GM12878 (cell line): ENCODE data around the gene HHIPL1. TPM values are rescaled to one million over a fixed set of nuclear protein-coding genes. Genes with fewer than 3 reads are reported as not detected.

Experiments used
- ATAC-seq: fragments of 200-7000 bp; cut with Tn5 transposase; 3 replicates; pipeline ENCODE4 v1.9.1; 2020; ENCODE audit warnings: mild to moderate bottlenecking, moderate library complexity
- BruUV-seq: library from RNA; stranded (reverse); fragments of 400-500 nt; replicated peaks from 2 replicates; lab custom pipeline; 2021; lab: Mats Ljungman, UMichigan
- CTCF ChIA-PET: fragments of 300-600 bp; sonication (Branson Sonifier 250); formaldehyde crosslinking; extraction: SDS; loops from one replicate; lab custom pipeline; 2021; ENCODE audit warnings: inconsistent platforms; lab: Yijun Ruan, JAX
- POLR2A ChIA-PET: fragments of 350-600 bp; formaldehyde crosslinking; extraction: SDS; loops from one replicate; lab custom pipeline; 2021; ENCODE audit warnings: inconsistent platforms; lab: Charles Lee
- RAD21 ChIA-PET: fragments of 300-600 bp; sonication (Branson Sonifier 250); formaldehyde crosslinking; loops from one replicate; lab custom pipeline; 2023; ENCODE audit warnings: antibody characterized with exemption; ENCODE audit not compliant: unreplicated experiment; lab: Charles Lee
- SMC1A ChIA-PET: fragments of 300-600 bp; sonication (Branson Sonifier 250); formaldehyde crosslinking; loops from one replicate; lab custom pipeline; 2023; ENCODE audit not compliant: unreplicated experiment, uncharacterized antibody; lab: Charles Lee
- DNase-seq: peaks from one replicate; pipeline ENCODE4 v3.0.0-alpha.2; 2011; ENCODE audit warnings: low read depth, low spot score
- FAIRE-seq: peaks from 3 replicates; lab custom pipeline; 2011; peaks lifted over from hg19 to GRCh38; lab: Jason Lieb, UNC
- H2AFZ ChIP-seq: 2 replicates; pipeline ENCODE4 v1.6.0; 2011; ENCODE audit warnings: low read depth, low read length, control low read depth; ENCODE audit not compliant: control insufficient read depth
- H3K27ac ChIP-seq: 2 replicates; pipeline ENCODE4 v1.5.1; 2011; ENCODE audit warnings: control low read depth; ENCODE audit not compliant: control insufficient read depth, insufficient read depth
- H3K27me3 ChIP-seq, 2 experiments: replicated peaks in 1 of 2; 2 replicates each; pipeline versions ENCODE4 v1.6.0 to v1.6.1; 2011; ENCODE audit warnings: low read length in 1 of 2; ENCODE audit not compliant: control insufficient read depth in 2 of 2, insufficient read depth in 2 of 2
- H3K36me3 ChIP-seq, 2 experiments: 2 replicates each; pipeline ENCODE4 v1.5.1; 2011; ENCODE audit warnings: low read length in 1 of 2; ENCODE audit not compliant: control insufficient read depth in 2 of 2, insufficient read depth in 2 of 2
- H3K4me1 ChIP-seq: 2 replicates; pipeline ENCODE4 v1.6.1; 2011; ENCODE audit warnings: mild to moderate bottlenecking, low read length, moderate library complexity, mixed read lengths; ENCODE audit not compliant: control insufficient read depth, insufficient read depth
- H3K4me2 ChIP-seq: 2 replicates; pipeline ENCODE4 v1.6.0; 2011; ENCODE audit warnings: control low read depth; ENCODE audit not compliant: control insufficient read depth, insufficient read depth
- H3K4me3 ChIP-seq: fragments of 200-600 bp; sonication (generic); 2 replicates; pipeline ENCODE4 v1.5.1; 2016
- H3K79me2 ChIP-seq: 2 replicates; pipeline ENCODE4 v1.6.0; 2011; ENCODE audit warnings: low read length; ENCODE audit not compliant: control insufficient read depth, insufficient read depth
- H3K9ac ChIP-seq: 2 replicates; pipeline ENCODE4 v1.8.0; 2011; ENCODE audit warnings: low read length, control low read depth, mixed read lengths; ENCODE audit not compliant: control insufficient read depth, insufficient read depth
- H3K9me3 ChIP-seq: replicated peaks from 3 replicates; pipeline ENCODE4 v1.5.1; 2011; ENCODE audit warnings: mild to moderate bottlenecking, low read length; ENCODE audit not compliant: control insufficient read depth, insufficient read depth
- H4K20me1 ChIP-seq: 2 replicates; pipeline ENCODE4 v1.6.0; 2011; ENCODE audit not compliant: control insufficient read depth, insufficient read depth
- MYC ChIP-seq: IDR thresholded peaks from 2 replicates; pipeline ENCODE4 v1.6.1; 2011; ENCODE audit warnings: mild to moderate bottlenecking, low read length, moderate library complexity, inconsistent platforms; ENCODE audit not compliant: insufficient read depth, insufficient replicate concordance, insufficient read length, severe bottlenecking
- NFIC ChIP-seq: IDR thresholded peaks from 2 replicates; pipeline ENCODE4 v1.6.1; 2012; ENCODE audit warnings: low read depth, mild to moderate bottlenecking, inconsistent platforms, low read length, moderate library complexity
- PAX5 ChIP-seq: IDR thresholded peaks from 2 replicates; pipeline ENCODE4 v1.6.1; 2011; ENCODE audit warnings: low read depth, low read length, borderline replicate concordance
- PAX8 ChIP-seq: fragments of 450-650 bp; IDR thresholded peaks from 2 replicates; pipeline ENCODE4 v1.6.1; 2017; ENCODE audit warnings: mild to moderate bottlenecking, moderate library complexity
- RB1 ChIP-seq: fragments of 450-650 bp; formaldehyde crosslinking; IDR thresholded peaks from 2 replicates; pipeline ENCODE4 v1.6.1; 2017; ENCODE audit warnings: mild to moderate bottlenecking, borderline replicate concordance
- SREBF1 ChIP-seq: IDR thresholded peaks from 2 replicates; pipeline ENCODE4 v1.6.1; 2012; ENCODE audit warnings: mild to moderate bottlenecking, low read length
- YY1 ChIP-seq: IDR thresholded peaks from 2 replicates; pipeline ENCODE4 v1.6.1; 2011; ENCODE audit warnings: low read depth, mild to moderate bottlenecking, low read length
- ZNF24 ChIP-seq: fragments of 450-650 bp; IDR thresholded peaks from 2 replicates; pipeline ENCODE4 v1.6.1; 2017; ENCODE audit warnings: antibody characterized with exemption, mild to moderate bottlenecking
- ZNF274 ChIP-seq: IDR thresholded peaks from one replicate; pipeline ENCODE4 v1.8.0; 2011; ENCODE audit not compliant: insufficient read length, insufficient read depth
- ZNF384 ChIP-seq: IDR thresholded peaks from 2 replicates; pipeline ENCODE4 v1.6.1; 2012; ENCODE audit warnings: low read depth, mild to moderate bottlenecking, low read length, improper control_type of control experiment, borderline replicate concordance
- WGBS: methylation state at CpG from one replicate; pipeline ENCODE4 v1.1.6; 2016; ENCODE audit warnings: low lambda C conversion rate; ENCODE audit not compliant: insufficient replicate concordance, insufficient coverage; ENCODE audit errors: missing lambda C conversion rate; 5-methylcytosine and 5-hydroxymethylcytosine counted together
- in situ Hi-C: fragments of 300-500 bp; cut with MboI; formaldehyde crosslinking; loops from 9 replicates; pipeline ENCODE4 v1.14.3; 2018; ENCODE audit warnings: mixed read lengths
- intact Hi-C: fragments of 100-400 bp; cut with micrococcal nuclease; formaldehyde crosslinking; loops from one replicate; pipeline ENCODE4 v1.14.2; 2022; ENCODE audit not compliant: unreplicated experiment
- polyA plus RNA-seq, 11 experiments: library from polyadenylated mRNA; depleted of rRNA in 4 of 11; unstranded in 6 of 11; stranded (reverse) in 5 of 11; fragments of >200 nt; fragmentation: Nextera tagmentation in 4 of 11; fragmentation: Illumina TruSeq in 1 of 11; extraction: Ambion mirVana in 4 of 11; extraction: Trizol in 1 of 11; gene quantifications; 1 replicate in 1 of 11; 2 replicates in 10 of 11; pipeline versions ENCODE4 v1.2.1 to v1.2.3, GENCODE V29; 2011 to 2016; ENCODE audit warnings: inconsistent platforms in 2 of 11, missing spikeins in 2 of 11, low read depth in 1 of 11
- total RNA-seq, 4 experiments: library from RNA; depleted of rRNA in 3 of 4; stranded (reverse); fragments of >200 nt in 3 of 4; fragmentation: Illumina TruSeq in 1 of 4; extraction: Trizol in 1 of 4; gene quantifications; 2 replicates each; pipeline versions ENCODE4 v1.2.1 to v1.2.3, GENCODE V29; 2013 to 2021
- TF ChIP-seq, protein P1 (sequence below): fragments of 450-650 bp; conservative IDR thresholded peaks from 2 replicates; pipeline ENCODE4 v1.6.1; 2017; ENCODE audit warnings: mild to moderate bottlenecking, moderate library complexity
- TF ChIP-seq, protein P2 (sequence below): fragments of 450-650 bp; IDR thresholded peaks from 2 replicates; pipeline ENCODE4 v1.6.1; 2017; ENCODE audit warnings: mild to moderate bottlenecking, moderate library complexity

The HHIPL1 gene
- total and polyA plus RNA-seq, 10 of the 15 experiments (the other 5 are each of a cell fraction or from before 2014, with no cell fraction given), result 0.09 TPM; not detected in 9

DNA sequence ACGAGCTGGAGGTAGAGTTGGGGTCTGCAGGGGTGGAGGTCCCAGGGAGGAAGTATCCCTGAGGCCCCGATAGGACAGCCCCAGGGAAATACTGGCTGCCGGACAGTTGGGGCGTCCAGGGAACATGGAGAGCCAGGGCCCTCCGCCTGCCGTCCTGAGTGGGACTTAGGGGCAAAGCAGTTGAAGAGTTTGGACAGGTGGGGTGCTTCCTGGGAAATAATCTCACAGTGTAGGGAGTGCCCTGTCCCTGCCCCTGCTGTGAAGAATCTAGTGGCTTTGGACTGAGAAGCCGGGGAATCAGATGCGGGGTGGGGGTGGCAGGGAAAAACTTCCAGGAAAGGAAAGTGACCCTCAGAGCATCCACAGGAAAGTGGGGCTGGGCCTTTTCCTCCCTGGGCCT lies 9.8 kb upstream of the HHIPL1 start:
- H3K27me3 ChIP-seq, result peaks cover 0 to 1% of the 10 kb centered on the region in 2 experiments; a peak in 2 of 4 replicates
- no peaks in the 10 kb centered on the region for H3K79me2 ChIP-seq
- no peak for TF ChIP-seq NFIC
- no peak overlapping the region for H3K4me2 ChIP-seq
- no peaks in the 10 kb centered on the region for H3K36me3 ChIP-seq
- in situ Hi-C loops, result no loop called here
- POLR2A ChIA-PET, result no interaction called here
- no peak overlapping the region for H3K27ac ChIP-seq
- SMC1A ChIA-PET, result no interaction called here
- 53% methylated on average over 8 of the region's 8 CpGs for WGBS
- no peaks in the 10 kb centered on the region for H4K20me1 ChIP-seq
- CTCF ChIA-PET, result no interaction called here
- no peak overlapping the region for H3K9ac ChIP-seq
- RAD21 ChIA-PET, result no interaction called here
- no peaks in the 10 kb centered on the region for H3K4me1 ChIP-seq
- DNase-seq (no peak), ATAC-seq (no peak), FAIRE-seq (no peak)
- no peaks in the 10 kb centered on the region for H3K9me3 ChIP-seq
- H3K4me3 ChIP-seq, result no peak overlapping the region
- intact Hi-C loops, result no loop called here
- H2AFZ ChIP-seq, result no peak overlapping the region
- BruUV-seq, result no TSS peak

DNA sequence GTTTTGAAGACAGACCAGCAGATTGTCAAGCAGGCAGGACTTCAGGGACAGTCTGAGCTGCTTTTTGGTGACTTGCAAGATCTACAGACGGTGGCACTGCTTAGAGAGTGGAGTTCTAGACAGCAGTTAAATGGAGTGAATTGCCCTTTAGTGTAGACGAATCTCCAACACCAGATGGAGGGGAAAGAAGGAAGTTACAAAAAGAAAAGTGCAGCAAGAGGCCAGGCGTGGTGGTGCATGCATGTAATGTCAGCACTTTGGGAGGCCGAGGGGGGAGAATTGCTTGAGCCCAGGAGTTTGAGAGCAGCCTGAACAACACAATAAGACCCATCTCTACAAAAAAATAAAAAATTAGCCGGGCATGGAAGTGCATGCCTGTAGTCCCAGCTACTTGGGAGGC lies 8.4 kb upstream of the HHIPL1 start:
- H3K36me3 ChIP-seq, result no peaks in the 10 kb centered on the region
- 0% methylated on average over 5 of the region's 5 CpGs for WGBS
- no peaks in the 10 kb centered on the region for H4K20me1 ChIP-seq
- H3K9ac ChIP-seq, result no peak overlapping the region
- in situ Hi-C loops, result no loop called here
- no peak overlapping the region for H2AFZ ChIP-seq
- DNase-seq (no peak), ATAC-seq (no peak), FAIRE-seq (no peak)
- H3K79me2 ChIP-seq, result no peaks in the 10 kb centered on the region
- ChIA-PET SMC1A (no interaction called here), POLR2A (no interaction called here), RAD21 (no interaction called here), CTCF (no interaction called here)
- no peaks in the 10 kb centered on the region for H3K4me1 ChIP-seq
- BruUV-seq, result no TSS peak
- intact Hi-C loops, result no loop called here
- H3K9me3 ChIP-seq, result no peaks in the 10 kb centered on the region
- no peak overlapping the region for H3K27ac ChIP-seq
- H3K4me3 ChIP-seq, result no peak overlapping the region
- no peak overlapping the region for H3K4me2 ChIP-seq
- peaks cover 0 to 1% of the 10 kb centered on the region in 2 experiments; a peak in 1 of 4 replicates for H3K27me3 ChIP-seq
- TF ChIP-seq RB1 (no peak), MYC (no peak), SREBF1 (no peak), YY1 (no peak), PAX5 (no peak), ZNF274 (no peak), ZNF384 (no peak), PAX8 (no peak), ZNF24 (no peak)
- TF ChIP-seq, protein P1, sequence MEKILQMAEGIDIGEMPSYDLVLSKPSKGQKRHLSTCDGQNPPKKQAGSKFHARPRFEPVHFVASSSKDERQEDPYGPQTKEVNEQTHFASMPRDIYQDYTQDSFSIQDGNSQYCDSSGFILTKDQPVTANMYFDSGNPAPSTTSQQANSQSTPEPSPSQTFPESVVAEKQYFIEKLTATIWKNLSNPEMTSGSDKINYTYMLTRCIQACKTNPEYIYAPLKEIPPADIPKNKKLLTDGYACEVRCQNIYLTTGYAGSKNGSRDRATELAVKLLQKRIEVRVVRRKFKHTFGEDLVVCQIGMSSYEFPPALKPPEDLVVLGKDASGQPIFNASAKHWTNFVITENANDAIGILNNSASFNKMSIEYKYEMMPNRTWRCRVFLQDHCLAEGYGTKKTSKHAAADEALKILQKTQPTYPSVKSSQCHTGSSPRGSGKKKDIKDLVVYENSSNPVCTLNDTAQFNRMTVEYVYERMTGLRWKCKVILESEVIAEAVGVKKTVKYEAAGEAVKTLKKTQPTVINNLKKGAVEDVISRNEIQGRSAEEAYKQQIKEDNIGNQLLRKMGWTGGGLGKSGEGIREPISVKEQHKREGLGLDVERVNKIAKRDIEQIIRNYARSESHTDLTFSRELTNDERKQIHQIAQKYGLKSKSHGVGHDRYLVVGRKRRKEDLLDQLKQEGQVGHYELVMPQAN, result no peak
- TF ChIP-seq, protein P2, sequence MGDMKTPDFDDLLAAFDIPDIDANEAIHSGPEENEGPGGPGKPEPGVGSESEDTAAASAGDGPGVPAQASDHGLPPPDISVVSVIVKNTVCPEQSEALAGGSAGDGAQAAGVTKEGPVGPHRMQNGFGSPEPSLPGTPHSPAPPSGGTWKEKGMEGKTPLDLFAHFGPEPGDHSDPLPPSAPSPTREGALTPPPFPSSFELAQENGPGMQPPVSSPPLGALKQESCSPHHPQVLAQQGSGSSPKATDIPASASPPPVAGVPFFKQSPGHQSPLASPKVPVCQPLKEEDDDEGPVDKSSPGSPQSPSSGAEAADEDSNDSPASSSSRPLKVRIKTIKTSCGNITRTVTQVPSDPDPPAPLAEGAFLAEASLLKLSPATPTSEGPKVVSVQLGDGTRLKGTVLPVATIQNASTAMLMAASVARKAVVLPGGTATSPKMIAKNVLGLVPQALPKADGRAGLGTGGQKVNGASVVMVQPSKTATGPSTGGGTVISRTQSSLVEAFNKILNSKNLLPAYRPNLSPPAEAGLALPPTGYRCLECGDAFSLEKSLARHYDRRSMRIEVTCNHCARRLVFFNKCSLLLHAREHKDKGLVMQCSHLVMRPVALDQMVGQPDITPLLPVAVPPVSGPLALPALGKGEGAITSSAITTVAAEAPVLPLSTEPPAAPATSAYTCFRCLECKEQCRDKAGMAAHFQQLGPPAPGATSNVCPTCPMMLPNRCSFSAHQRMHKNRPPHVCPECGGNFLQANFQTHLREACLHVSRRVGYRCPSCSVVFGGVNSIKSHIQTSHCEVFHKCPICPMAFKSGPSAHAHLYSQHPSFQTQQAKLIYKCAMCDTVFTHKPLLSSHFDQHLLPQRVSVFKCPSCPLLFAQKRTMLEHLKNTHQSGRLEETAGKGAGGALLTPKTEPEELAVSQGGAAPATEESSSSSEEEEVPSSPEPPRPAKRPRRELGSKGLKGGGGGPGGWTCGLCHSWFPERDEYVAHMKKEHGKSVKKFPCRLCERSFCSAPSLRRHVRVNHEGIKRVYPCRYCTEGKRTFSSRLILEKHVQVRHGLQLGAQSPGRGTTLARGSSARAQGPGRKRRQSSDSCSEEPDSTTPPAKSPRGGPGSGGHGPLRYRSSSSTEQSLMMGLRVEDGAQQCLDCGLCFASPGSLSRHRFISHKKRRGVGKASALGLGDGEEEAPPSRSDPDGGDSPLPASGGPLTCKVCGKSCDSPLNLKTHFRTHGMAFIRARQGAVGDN, result no peak
